ENCODE results near the gene OGFOD3.

OGFOD3 gene

GRCh38 chr17:82339634-82340580 lies 78.5 kb downstream of the OGFOD3 start:
- FAIRE-seq (no peak), DNase-seq (ENCODE audit: insufficient read length, low spot score) (no peak)
- TF ChIP-seq, protein P1, sequence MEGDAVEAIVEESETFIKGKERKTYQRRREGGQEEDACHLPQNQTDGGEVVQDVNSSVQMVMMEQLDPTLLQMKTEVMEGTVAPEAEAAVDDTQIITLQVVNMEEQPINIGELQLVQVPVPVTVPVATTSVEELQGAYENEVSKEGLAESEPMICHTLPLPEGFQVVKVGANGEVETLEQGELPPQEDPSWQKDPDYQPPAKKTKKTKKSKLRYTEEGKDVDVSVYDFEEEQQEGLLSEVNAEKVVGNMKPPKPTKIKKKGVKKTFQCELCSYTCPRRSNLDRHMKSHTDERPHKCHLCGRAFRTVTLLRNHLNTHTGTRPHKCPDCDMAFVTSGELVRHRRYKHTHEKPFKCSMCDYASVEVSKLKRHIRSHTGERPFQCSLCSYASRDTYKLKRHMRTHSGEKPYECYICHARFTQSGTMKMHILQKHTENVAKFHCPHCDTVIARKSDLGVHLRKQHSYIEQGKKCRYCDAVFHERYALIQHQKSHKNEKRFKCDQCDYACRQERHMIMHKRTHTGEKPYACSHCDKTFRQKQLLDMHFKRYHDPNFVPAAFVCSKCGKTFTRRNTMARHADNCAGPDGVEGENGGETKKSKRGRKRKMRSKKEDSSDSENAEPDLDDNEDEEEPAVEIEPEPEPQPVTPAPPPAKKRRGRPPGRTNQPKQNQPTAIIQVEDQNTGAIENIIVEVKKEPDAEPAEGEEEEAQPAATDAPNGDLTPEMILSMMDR (IDR thresholded peaks at IDR 0.05; ENCODE audit: insufficient read depth, missing control alignments) = no peak

Measured in D721Med (cell line).